COLO829 (cell line): Measurements from ENCODE around the gene F2RL2.
A peak's percentile ranks its signal among the peaks of the same experiment; 100 is the strongest.

Experiments used
- DNase-seq: peaks from one replicate; pipeline ENCODE4 v3.0.0; 2012; ENCODE audit warnings: low spot score

F2RL2 gene

GRCh38 chr5:76622973-76623596 is at the start of gene F2RL2:
TSS of gene F2RL2 (minus strand) at chr5:76623403. CDS start at chr5:76623230, 173 bp downstream.
- no peak for DNase-seq

DNA sequence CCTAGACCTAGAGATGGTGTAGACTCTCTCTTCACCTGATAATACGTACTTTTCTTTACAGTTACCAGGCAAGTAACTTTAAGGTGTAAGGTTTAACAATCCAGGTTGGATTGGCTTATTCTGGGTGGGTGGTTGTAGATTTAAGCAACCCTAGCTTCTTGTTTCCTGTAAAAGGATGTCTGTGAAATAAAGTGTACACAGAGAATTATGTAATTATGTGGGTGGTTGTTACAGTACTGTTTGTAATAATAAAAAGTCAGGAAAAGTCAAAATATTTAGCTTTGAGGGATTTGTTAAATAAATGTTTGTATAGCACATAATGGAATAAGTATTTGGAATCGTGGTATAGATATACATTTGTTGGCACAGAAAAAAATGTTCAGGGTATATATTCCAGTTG is 49.0 kb upstream of the F2RL2 start:
- no peak for DNase-seq

DNA sequence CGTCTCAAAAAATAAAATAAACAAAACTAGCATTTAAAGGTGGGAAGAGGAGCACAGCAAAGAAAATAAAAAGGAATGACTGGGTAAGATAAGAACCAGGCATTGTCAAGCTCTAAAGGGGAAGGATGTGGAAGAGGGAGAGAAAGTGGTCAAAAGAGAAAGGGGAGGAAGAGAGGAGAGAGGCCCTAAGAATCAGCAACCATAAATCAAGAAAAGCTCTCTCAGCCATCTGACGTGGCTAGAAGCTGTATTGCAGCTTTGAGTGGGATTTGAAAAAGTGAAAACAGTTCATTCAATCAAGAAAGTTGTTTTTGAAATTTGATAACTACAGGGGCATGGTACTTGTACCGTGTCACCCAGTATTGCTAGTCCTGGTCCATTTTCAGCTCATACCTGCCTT is 47.3 kb upstream of the F2RL2 start:
- DNase-seq: no peak

DNA sequence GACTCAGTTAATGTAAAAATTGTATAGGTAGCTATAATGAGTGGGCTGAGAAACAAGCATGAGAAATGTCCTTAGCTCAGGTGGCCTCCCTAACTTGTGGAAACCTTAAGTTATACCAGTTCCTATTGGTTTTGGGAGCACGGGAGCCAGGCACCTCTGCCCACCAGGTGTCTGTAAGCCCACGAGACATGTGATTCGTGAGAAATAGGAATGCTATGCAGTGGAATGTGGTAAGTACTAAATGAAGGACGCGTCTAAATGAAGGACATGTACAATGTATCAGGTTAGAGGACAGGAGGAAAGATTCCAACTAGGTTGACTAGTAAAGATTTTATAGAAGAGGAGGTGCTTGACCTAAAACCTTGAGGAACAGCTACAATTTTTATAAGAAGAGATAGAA is 46.0 kb upstream of the F2RL2 start:
- DNase-seq: no peak

DNA sequence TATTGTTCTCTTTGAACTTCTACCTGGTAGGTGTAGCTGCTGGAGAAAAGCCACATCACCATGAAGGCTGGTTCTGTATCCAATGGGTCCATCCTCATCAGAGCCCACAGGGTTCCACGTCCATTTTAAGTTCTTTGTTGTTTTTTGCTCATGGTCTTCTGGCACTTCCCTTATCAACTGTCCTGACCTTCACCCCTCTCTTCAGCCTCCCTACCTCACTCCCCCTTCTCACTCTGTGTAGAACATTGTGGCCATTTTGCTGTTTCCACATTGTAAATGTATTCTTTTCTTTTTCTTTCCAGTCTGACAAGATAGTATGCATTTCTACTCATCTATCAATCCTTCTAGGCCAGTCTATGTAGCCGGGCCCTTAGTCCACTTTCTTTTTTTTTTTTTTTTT is 44.3 kb upstream of the F2RL2 start:
- no peak for DNase-seq

GRCh38 chr5:76664079-76664478 is 40.9 kb upstream of the F2RL2 start:
- no peak for DNase-seq

- DNase-seq: no peak
Observed at GRCh38 chr5:76663573-76663972, 40.4 kb upstream of the F2RL2 start.

- no peak for DNase-seq
Observed at GRCh38 chr5:76662521-76662920, 39.3 kb upstream of the F2RL2 start.

GRCh38 chr5:76660360-76660759 is 37.2 kb upstream of the F2RL2 start:
- DNase-seq: no peak

DNA sequence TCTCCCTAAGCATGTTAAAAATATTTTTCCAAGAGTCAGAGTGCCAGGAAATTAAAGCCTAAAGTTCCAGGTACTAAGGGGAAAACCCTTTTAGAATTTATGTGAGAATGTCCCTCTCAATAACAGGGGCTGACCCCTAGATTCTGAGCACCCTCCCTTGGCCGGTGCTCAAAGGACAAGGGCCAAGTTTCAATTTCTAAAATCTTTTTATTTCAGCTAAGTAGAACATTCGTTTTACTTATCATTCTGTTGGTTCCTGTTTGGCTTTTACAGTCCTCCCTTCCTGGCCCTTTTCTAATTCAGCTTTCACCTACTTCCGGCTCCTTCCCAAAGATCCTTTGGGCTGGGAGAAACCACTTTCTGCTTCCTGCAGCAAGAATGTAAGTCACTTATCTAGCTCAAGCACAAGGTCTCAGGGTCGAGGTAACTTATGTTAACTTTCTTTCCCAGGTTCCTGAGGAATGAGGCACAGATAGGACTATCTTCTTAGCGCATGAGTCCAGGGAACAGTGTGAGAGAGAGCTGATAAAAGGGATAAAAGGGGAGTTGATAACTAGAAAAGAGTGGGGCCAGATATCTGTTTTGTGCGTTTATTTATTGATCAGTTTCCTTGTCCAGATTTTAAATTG is 34.6 kb upstream of the F2RL2 start:
- DNase-seq: no peak

DNA sequence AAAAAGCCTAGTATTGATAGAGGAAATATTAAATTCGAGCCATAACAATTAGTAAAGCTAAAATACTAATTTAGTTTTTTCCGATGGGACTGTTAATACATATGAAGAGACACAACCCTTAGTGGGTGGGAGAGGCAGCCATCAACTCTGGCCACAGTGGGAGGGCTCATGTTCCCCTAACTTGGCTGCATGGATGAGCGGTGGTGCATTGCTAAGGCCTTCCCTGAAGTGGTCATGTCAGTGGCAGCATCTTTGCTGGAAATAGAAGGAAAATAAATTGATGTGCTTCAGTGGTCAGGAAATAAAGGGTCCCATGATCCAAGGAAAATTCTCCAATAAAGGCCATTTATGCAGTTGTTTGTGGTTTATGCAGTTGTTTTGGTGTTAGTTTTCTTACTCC is 33.9 kb upstream of the F2RL2 start:
- DNase-seq: no peak

GRCh38 chr5:76652809-76653414 is 29.7 kb upstream of the F2RL2 start:
- DNase-seq: no peak

DNA sequence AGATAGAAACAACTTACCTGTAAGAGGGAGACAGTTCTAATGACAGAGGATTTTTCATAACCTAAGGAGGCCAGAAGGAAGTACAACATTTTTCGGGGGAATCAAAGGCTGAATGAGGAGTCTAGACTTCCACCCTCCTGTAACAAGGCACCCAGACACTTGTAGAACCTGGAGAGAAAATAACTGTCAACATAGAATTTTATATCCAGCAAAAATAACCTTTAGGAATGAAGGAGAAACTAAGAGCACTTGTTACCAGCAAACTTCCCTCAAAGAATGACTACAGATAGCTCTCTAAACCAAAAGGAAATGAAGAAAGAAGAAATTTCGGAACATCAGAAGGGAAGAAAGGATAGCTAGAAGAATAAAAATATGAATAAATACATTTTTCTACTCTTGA is 25.9 kb upstream of the F2RL2 start:
- DNase-seq: no peak

- DNase-seq: no peak
Observed at GRCh38 chr5:76643371-76643770, 20.2 kb upstream of the F2RL2 start.

- DNase-seq: no peak
Observed at GRCh38 chr5:76642390-76643040, 19.3 kb upstream of the F2RL2 start.

- DNase-seq: peak; percentile 60
Observed at GRCh38 chr5:76641514-76642120, 18.4 kb upstream of the F2RL2 start.

DNA sequence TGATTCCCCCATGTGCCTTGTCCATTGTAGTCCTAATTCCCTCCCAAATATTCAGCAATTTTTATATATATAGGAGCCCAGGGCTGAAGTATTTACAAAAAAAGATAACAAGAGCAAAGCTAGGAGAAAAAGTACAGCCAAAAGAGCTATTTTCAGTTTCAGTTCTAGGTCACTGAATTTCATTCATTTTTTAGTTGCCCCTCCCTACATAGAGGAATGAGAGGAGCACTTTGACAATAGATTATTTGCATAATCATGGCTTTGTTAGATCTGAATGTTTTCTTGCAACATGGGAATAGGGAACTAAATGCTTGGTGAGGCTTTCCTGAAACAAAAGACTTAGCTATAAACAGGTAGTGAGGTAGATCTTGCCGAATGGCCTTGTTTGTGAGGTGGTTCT is 15.3 kb upstream of the F2RL2 start:
- DNase-seq: no peak

DNA sequence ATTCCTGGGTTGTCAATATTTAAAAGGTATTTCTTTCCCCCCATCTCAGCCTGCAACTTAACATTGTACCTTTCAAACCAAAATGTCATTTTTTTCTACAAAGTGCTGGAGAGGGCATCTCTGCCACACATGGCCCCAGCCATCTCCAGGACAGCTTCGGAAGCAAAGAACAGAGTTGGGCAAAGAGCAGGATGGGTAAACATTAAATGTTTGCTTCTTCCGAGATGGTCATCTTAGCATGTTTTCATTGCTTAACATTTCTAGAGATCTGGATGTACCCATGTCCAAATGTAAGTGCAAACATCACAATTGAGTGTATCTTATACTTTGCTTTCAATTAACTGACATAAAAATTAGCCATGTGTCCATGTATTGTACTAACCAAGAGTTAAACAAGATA is 14.3 kb upstream of the F2RL2 start:
- no peak for DNase-seq

GRCh38 chr5:76634661-76635060 is 11.5 kb upstream of the F2RL2 start:
- no peak for DNase-seq

- no peak for DNase-seq
Observed at GRCh38 chr5:76626738-76627137, 3.5 kb upstream of the F2RL2 start.

GRCh38 chr5:76625087-76625815 is 2.0 kb upstream of the F2RL2 start:
- no peak for DNase-seq

DNA sequence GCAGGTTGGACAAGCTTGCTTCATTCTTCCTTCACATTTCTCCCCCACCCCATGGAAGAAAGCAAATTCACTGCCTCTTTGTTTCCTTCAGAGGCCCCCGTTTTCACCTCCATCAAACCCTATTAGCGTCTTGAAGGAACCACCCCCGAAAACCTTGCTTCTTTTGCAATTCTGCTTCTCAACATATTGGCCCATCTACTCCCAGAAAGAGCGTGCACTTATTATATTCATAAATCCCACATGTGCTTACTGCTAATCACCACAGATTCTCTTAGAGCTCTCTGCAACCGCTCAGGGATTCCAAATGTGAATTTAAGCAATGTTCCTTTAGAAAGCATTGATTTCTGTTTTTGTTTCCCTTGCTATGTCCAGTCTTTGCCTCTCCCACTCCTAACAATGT is 1.1 kb downstream of the F2RL2 start:
- no peak for DNase-seq
